IPS-NIHi7 (cell line): ENCODE data around the gene TMEM132C.

Experiments
- DNase-seq: peaks from one replicate; pipeline ENCODE4 v3.0.0; 2012; ENCODE audit warnings: mixed read lengths; ENCODE audit errors: extremely low spot score

The TMEM132C gene

GRCh38 chr12:128607641-128608040 lies 340.7 kb downstream of the TMEM132C start:
- no peak for DNase-seq

GRCh38 chr12:128609861-128610260 lies 342.9 kb downstream of the TMEM132C start:
- DNase-seq: peak; percentile 38

GRCh38 chr12:128611736-128612135 lies 344.8 kb downstream of the TMEM132C start:
- DNase-seq: no peak

- no peak for DNase-seq
Measured at GRCh38 chr12:128612150-128612850, 345.3 kb downstream of the TMEM132C start.

- DNase-seq: peak; percentile 34
Measured at GRCh38 chr12:128613837-128614590, 347.0 kb downstream of the TMEM132C start.

- DNase-seq: no peak
Measured at GRCh38 chr12:128617304-128617833, 350.4 kb downstream of the TMEM132C start.

GRCh38 chr12:128619263-128619662 lies 352.3 kb downstream of the TMEM132C start:
- no peak for DNase-seq

- no peak for DNase-seq
Measured at GRCh38 chr12:128621304-128621703, 354.3 kb downstream of the TMEM132C start.

- DNase-seq: no peak
Measured at GRCh38 chr12:128623748-128624147, 356.8 kb downstream of the TMEM132C start.

- DNase-seq: no peak
Measured at GRCh38 chr12:128626808-128627320, 359.9 kb downstream of the TMEM132C start.

- DNase-seq: no peak
Measured at GRCh38 chr12:128627659-128628058, 360.7 kb downstream of the TMEM132C start.

- no peak for DNase-seq
Measured at GRCh38 chr12:128629979-128630378, 363.0 kb downstream of the TMEM132C start.

GRCh38 chr12:128637642-128638606 lies 371.0 kb downstream of the TMEM132C start:
- DNase-seq: no peak

GRCh38 chr12:128639089-128639488 lies 372.1 kb downstream of the TMEM132C start:
- no peak for DNase-seq

- no peak for DNase-seq
Measured at GRCh38 chr12:128643155-128643554, 376.2 kb downstream of the TMEM132C start.

GRCh38 chr12:128644664-128645296 lies 377.8 kb downstream of the TMEM132C start:
- DNase-seq: peak; percentile 81

- DNase-seq: no peak
Measured at GRCh38 chr12:128649902-128650301, 382.9 kb downstream of the TMEM132C start.

GRCh38 chr12:128652136-128652751 lies 385.3 kb downstream of the TMEM132C start:
- no peak for DNase-seq

GRCh38 chr12:128654468-128654867 lies 387.5 kb downstream of the TMEM132C start:
- DNase-seq: no peak

GRCh38 chr12:128657378-128657777 lies 390.4 kb downstream of the TMEM132C start:
- DNase-seq: no peak
